HepG2 (cell line): Measurements from ENCODE around the gene GPA33. TPM values are rescaled to one million over a fixed set of nuclear protein-coding genes. Genes with fewer than 3 reads are reported as not detected.

Experiments used
- ATAC-seq: fragments of 200-7000 bp; cut with Tn5 transposase; 3 replicates; pipeline ENCODE4 v1.9.1; 2020; ENCODE audit warnings: mild to moderate bottlenecking, moderate library complexity
- Bru-seq: library from RNA; stranded (reverse); fragments of 400-500 nt; gene quantifications from one replicate; lab custom pipeline; 2021; lab: Mats Ljungman, UMichigan
- BruChase-seq, 2 experiments: library from RNA; stranded (reverse); fragments of 400-500 nt; gene quantifications; one replicate each; lab custom pipeline; 2021; lab: Mats Ljungman, UMichigan
- BruUV-seq: library from RNA; stranded (reverse); fragments of 400-500 nt; replicated peaks from 2 replicates; lab custom pipeline; 2021; lab: Mats Ljungman, UMichigan
- CTCF ChIA-PET: fragments of 300-600 bp; formaldehyde crosslinking; extraction: SDS; loops from one replicate; lab custom pipeline; 2021; ENCODE audit warnings: low total read pairs, inconsistent platforms, low intra/inter-chr PET ratio; lab: Yijun Ruan, JAX
- POLR2A ChIA-PET: fragments of 350-600 bp; sonication (Branson Sonifier 250); formaldehyde crosslinking; loops from one replicate; lab custom pipeline; 2020; ENCODE audit warnings: antibody characterized with exemption, inconsistent platforms; lab: Yijun Ruan, JAX
- DNase-seq: peaks from one replicate; pipeline ENCODE4 v3.0.0-alpha.2; 2015; ENCODE audit warnings: low spot score
- FAIRE-seq: peaks from 3 replicates; lab custom pipeline; 2011; peaks lifted over from hg19 to GRCh38; lab: Jason Lieb, UNC
- H2AFZ ChIP-seq: one replicate; pipeline ENCODE4 v1.6.1; 2011; ENCODE audit warnings: low read length, inconsistent platforms
- H3K27ac ChIP-seq: fragments of 300-600 bp; 3 replicates; pipeline ENCODE4 v1.8.0; 2011; ENCODE audit warnings: mixed run types, mild to moderate bottlenecking, mixed read lengths, low read length, inconsistent platforms; ENCODE audit not compliant: insufficient read depth; ENCODE audit errors: extremely low read length
- H3K27me3 ChIP-seq, 2 experiments: fragments of 200-600 bp in 1 of 2; 2 replicates in 1 of 2; 3 replicates in 1 of 2; pipeline versions ENCODE4 v1.6.0 to v1.8.0; 2011; ENCODE audit warnings: low read length in 2 of 2, mild to moderate bottlenecking in 2 of 2, moderate library complexity in 2 of 2, inconsistent platforms in 1 of 2; ENCODE audit not compliant: insufficient read depth in 2 of 2, control insufficient read depth in 1 of 2
- H3K36me3 ChIP-seq, 2 experiments: fragments of 200-600 bp in 1 of 2; replicated peaks in 1 of 2; 2 replicates in 1 of 2; 3 replicates in 1 of 2; pipeline versions ENCODE4 v1.5.1 to v1.8.0; 2011; ENCODE audit warnings: low read length in 2 of 2, inconsistent platforms in 1 of 2; ENCODE audit not compliant: insufficient read depth in 2 of 2, control insufficient read depth in 1 of 2
- H3K4me1 ChIP-seq: 2 replicates; pipeline ENCODE4 v1.5.1; 2012; ENCODE audit warnings: low read length, inconsistent platforms; ENCODE audit not compliant: insufficient read depth
- H3K4me2 ChIP-seq: 2 replicates; pipeline ENCODE4 v1.6.0; 2011; ENCODE audit warnings: low read depth, low read length, inconsistent platforms
- H3K4me3 ChIP-seq, 3 experiments: fragments of 200-600 bp in 1 of 3; sonication (generic), shearing (Covaris generic) in 1 of 3; replicated peaks in 1 of 3; 2 replicates each; pipeline ENCODE4 v1.5.1; 2011 to 2016; ENCODE audit warnings: low read length in 3 of 3, inconsistent platforms in 2 of 3, low read depth in 2 of 3, mild to moderate bottlenecking in 2 of 3, control low read depth in 1 of 3, mixed read lengths in 1 of 3; ENCODE audit not compliant: insufficient read depth in 1 of 3
- H3K79me2 ChIP-seq: one replicate; pipeline ENCODE4 v1.6.1; 2011; ENCODE audit warnings: low read length, inconsistent platforms; ENCODE audit not compliant: insufficient read depth
- H3K9ac ChIP-seq: 2 replicates; pipeline ENCODE4 v1.6.0; 2011; ENCODE audit warnings: mild to moderate bottlenecking, low read depth, low read length, inconsistent platforms; ENCODE audit not compliant: insufficient read depth
- H3K9me3 ChIP-seq: 2 replicates; pipeline ENCODE4 v1.5.1; 2012; ENCODE audit warnings: mild to moderate bottlenecking, low read length
- H4K20me1 ChIP-seq: 2 replicates; pipeline ENCODE4 v1.6.0; 2011; ENCODE audit warnings: inconsistent platforms, mild to moderate bottlenecking, low read length, moderate library complexity; ENCODE audit not compliant: insufficient read depth
- BRD4 ChIP-seq: sonication (generic); formaldehyde crosslinking; IDR thresholded peaks from 2 replicates; pipeline ENCODE4 v1.4.0; 2020; ENCODE audit warnings: missing genetic modification reagents
- ELF3 ChIP-seq: IDR thresholded peaks from 2 replicates; pipeline ENCODE4 v1.6.1; 2016; ENCODE audit warnings: missing genetic modification reagents, missing compliant biosample characterization
- GZF1 ChIP-seq: sonication (generic); formaldehyde crosslinking; IDR thresholded peaks from 2 replicates; pipeline ENCODE4 v1.5.1; 2020; ENCODE audit warnings: mild to moderate bottlenecking, missing genetic modification reagents
- HMGA1 ChIP-seq: sonication (generic); formaldehyde crosslinking; conservative IDR thresholded peaks from 2 replicates; pipeline ENCODE4 v1.4.0; 2020; ENCODE audit warnings: missing genetic modification reagents
- RBFOX2 ChIP-seq: fragments of 200-400 bp; formaldehyde crosslinking; IDR thresholded peaks from 2 replicates; pipeline ENCODE4 v1.6.1; 2017; ENCODE audit warnings: low read depth, mild to moderate bottlenecking, low read length
- SIN3A ChIP-seq: IDR thresholded peaks from 2 replicates; pipeline ENCODE4 v1.6.1; 2011; ENCODE audit warnings: low read depth, mild to moderate bottlenecking, control low read depth, low read length, borderline replicate concordance
- TEAD3 ChIP-seq: optimal IDR thresholded peaks from 2 replicates; pipeline ENCODE3; 2016; ENCODE audit warnings: borderline replicate concordance
- ZNF749 ChIP-seq: sonication (generic); formaldehyde crosslinking; IDR thresholded peaks from 2 replicates; pipeline ENCODE4 v1.8.0; 2022; ENCODE audit warnings: mild to moderate bottlenecking, missing genetic modification reagents, moderate library complexity, borderline replicate concordance
- WGBS: methylation state at CpG from one replicate; pipeline ENCODE4 v1.1.6; 2017; ENCODE audit warnings: low lambda C conversion rate; 5-methylcytosine and 5-hydroxymethylcytosine counted together
- in situ Hi-C: cut with HindIII; loops from 2 replicates; pipeline ENCODE4 v1.10.0; 2017; ENCODE audit warnings: low pct_unique_long_range_greater_than_20kb; ENCODE audit not compliant: extremely low pct_ligation_motif_present
- intact Hi-C: fragments of 100-400 bp; cut with micrococcal nuclease; formaldehyde crosslinking; loops from one replicate; pipeline ENCODE4 v1.10.0; 2022; ENCODE audit not compliant: unreplicated experiment
- long read RNA-seq, 2 experiments: library from RNA in 1 of 2; library from polyadenylated mRNA in 1 of 2; stranded (forward) in 1 of 2; unstranded in 1 of 2; transcript quantifications; one replicate each; pipeline ENCODE4 v2.0.0, GENCODE V29; 2019 to 2022
- polyA minus RNA-seq, 3 experiments: library from RNA; depleted of rRNA, polyadenylated mRNA; stranded (reverse); fragments of >200 nt; gene quantifications; 2 replicates each; pipeline ENCODE4 v1.2.3, GENCODE V29; 2011; ENCODE audit warnings: low replicate concordance in 1 of 3
- polyA plus RNA-seq, 8 experiments: library from polyadenylated mRNA; depleted of rRNA in 3 of 8; stranded (reverse) in 7 of 8; unstranded in 1 of 8; fragments of >200 nt; fragmentation: Illumina TruSeq in 4 of 8; extraction: Trizol in 4 of 8; gene quantifications; 2 replicates each; pipeline versions ENCODE4 v1.2.1 to v1.2.3, GENCODE V29; 2011 to 2016; ENCODE audit warnings: low read depth in 4 of 8, missing spikeins in 1 of 8, mixed read lengths in 1 of 8; ENCODE audit not compliant: insufficient read depth in 1 of 8
- total RNA-seq, 5 experiments: library from RNA; depleted of rRNA; stranded (reverse); fragments of >200 nt; fragmentation: Illumina TruSeq; extraction: Trizol; gene quantifications; 2 replicates each; pipeline ENCODE4 v1.2.3, GENCODE V29; 2016; ENCODE audit warnings: low read depth in 1 of 5
- TF ChIP-seq, protein P1 (sequence below): IDR thresholded peaks from 2 replicates; pipeline ENCODE4 v1.6.1; 2016; ENCODE audit warnings: mild to moderate bottlenecking, missing biosample characterization, missing genetic modification reagents
- TF ChIP-seq, protein P2 (sequence below): sonication (generic); formaldehyde crosslinking; IDR thresholded peaks from 2 replicates; pipeline ENCODE4 v1.4.0; 2020; ENCODE audit warnings: mild to moderate bottlenecking, missing genetic modification reagents

The GPA33 gene, protein sequence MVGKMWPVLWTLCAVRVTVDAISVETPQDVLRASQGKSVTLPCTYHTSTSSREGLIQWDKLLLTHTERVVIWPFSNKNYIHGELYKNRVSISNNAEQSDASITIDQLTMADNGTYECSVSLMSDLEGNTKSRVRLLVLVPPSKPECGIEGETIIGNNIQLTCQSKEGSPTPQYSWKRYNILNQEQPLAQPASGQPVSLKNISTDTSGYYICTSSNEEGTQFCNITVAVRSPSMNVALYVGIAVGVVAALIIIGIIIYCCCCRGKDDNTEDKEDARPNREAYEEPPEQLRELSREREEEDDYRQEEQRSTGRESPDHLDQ
- total RNA-seq (2016; rRNA removed; fragmentation: Illumina TruSeq; extraction: Trizol): not detected in 2 replicates
- total RNA-seq (2016; cell fraction: cytosol; rRNA removed; fragmentation: Illumina TruSeq; extraction: Trizol; ENCODE audit: low read depth): not detected in 2 replicates
- not detected in 2 replicates for total RNA-seq (2016; cell fraction: insoluble cytoplasmic fraction; rRNA removed; fragmentation: Illumina TruSeq; extraction: Trizol)
- total RNA-seq (2016; cell fraction: membrane; rRNA removed; fragmentation: Illumina TruSeq; extraction: Trizol): not detected in 2 replicates
- not detected in 2 replicates for total RNA-seq (2016; cell fraction: nucleus; rRNA removed; fragmentation: Illumina TruSeq; extraction: Trizol)
- not detected in 2 replicates for polyA plus RNA-seq (2011; rRNA removed)
- not detected in 2 replicates for polyA plus RNA-seq (2011; cell fraction: cytosol; rRNA removed)
- not detected in 2 replicates for polyA plus RNA-seq (2011; cell fraction: nucleus; rRNA removed)
- polyA plus RNA-seq (2012): not detected in 2 replicates
- not detected in 2 replicates for polyA plus RNA-seq (2016; cell fraction: cytosol; fragmentation: Illumina TruSeq; extraction: Trizol; ENCODE audit: low read depth)
- polyA plus RNA-seq (2016; cell fraction: insoluble cytoplasmic fraction; fragmentation: Illumina TruSeq; extraction: Trizol; ENCODE audit: low read depth): not detected in 2 replicates
- polyA plus RNA-seq (2016; cell fraction: membrane; fragmentation: Illumina TruSeq; extraction: Trizol; ENCODE audit: low read depth): not detected in 2 replicates
- not detected in 2 replicates for polyA plus RNA-seq (2016; cell fraction: nucleus; fragmentation: Illumina TruSeq; extraction: Trizol; ENCODE audit: insufficient read depth, low read depth)
- not detected in 2 replicates for polyA minus RNA-seq (2011; rRNA and poly(A)+ RNA removed; ENCODE audit: low replicate concordance)
- polyA minus RNA-seq (2011; cell fraction: cytosol; rRNA and poly(A)+ RNA removed): not detected in 2 replicates
- polyA minus RNA-seq (2011; cell fraction: nucleus; rRNA and poly(A)+ RNA removed): not detected in 2 replicates
- Bru-seq, nascent RNA: not detected
- BruChase-seq, experiment 1, labeled RNA remaining after a 6-hour chase: not detected
- not detected for BruChase-seq, experiment 2, labeled RNA remaining after a 2-hour chase
- long read RNA-seq, experiment 1: 0 reads
- long read RNA-seq, experiment 2: 0 reads

DNA sequence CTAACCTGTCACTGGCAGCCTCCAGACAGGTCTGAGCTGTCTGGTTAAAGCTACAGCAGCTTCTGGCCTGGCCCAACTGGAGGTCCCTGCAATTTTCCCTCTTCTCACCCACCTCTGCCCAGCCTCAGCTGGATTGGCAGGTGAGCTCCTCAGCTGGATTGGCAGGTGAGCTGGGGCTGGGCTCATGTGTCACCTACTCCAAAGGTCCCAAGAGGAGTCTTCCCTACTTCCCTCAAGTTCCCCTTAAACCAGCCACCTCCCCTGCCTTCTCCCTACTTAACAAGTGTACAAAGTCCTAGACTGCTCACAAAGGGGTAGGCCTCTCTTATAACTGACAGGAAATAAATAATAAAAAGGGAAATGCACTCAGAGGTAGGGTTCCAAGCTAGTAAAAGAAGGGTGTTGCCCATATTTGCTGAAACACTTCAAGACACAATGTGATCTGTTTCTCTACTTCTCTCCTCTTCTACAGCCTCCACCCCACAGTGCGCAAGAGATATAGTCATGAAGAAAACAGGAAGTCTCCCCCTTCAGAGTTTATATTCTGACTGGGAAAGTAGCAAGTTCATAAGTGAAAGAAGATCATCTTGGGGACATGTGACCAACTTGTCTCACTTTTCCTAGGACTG is at the start of gene GPA33:
TSS of gene GPA33 (minus strand) at position 64 of the 629 bp plus-strand sequence. CDS start 90 bp downstream, outside the sequence.
- intact Hi-C loops (no loop called here), in situ Hi-C loops (no loop called here)
- WGBS: 95% methylated on average over 1 of the region's 1 CpG
- FAIRE-seq (no peak), ATAC-seq (no peak), DNase-seq (no peak)
- H3K27me3 ChIP-seq: peaks cover 6 to 9% of the 10 kb centered on the region in 2 experiments; a peak in 2 of 5 replicates
- no peaks in the 10 kb centered on the region for H3K4me1 ChIP-seq
- ChIA-PET CTCF (no interaction called here), POLR2A (no interaction called here)
- no peak within 1 kb of the TSS for H3K27ac ChIP-seq
- no peak within 1 kb of the TSS for H3K9ac ChIP-seq
- no peak within 1 kb of the TSS for H3K4me3 ChIP-seq
- H3K9me3 ChIP-seq: no peaks in the 10 kb centered on the region
- no TSS peak for BruUV-seq
- H3K36me3 ChIP-seq: no peaks in the 10 kb centered on the region
- no peak within 1 kb of the TSS for H3K4me2 ChIP-seq
- H4K20me1 ChIP-seq: no peaks in the 10 kb centered on the region
- H3K79me2 ChIP-seq: no peaks in the 10 kb centered on the region
- no peak within 1 kb of the TSS for H2AFZ ChIP-seq
- TF ChIP-seq, protein P1, sequence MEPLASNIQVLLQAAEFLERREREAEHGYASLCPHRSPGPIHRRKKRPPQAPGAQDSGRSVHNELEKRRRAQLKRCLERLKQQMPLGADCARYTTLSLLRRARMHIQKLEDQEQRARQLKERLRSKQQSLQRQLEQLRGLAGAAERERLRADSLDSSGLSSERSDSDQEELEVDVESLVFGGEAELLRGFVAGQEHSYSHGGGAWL (CRISPR knock-in tag): no peak
- TF ChIP-seq ELF3 (CRISPR knock-in tag): no peak
- TF ChIP-seq, protein P2, sequence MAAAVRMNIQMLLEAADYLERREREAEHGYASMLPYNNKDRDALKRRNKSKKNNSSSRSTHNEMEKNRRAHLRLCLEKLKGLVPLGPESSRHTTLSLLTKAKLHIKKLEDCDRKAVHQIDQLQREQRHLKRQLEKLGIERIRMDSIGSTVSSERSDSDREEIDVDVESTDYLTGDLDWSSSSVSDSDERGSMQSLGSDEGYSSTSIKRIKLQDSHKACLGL: no peak
- no peak for TF ChIP-seq GZF1 (CRISPR knock-in tag)
- TF ChIP-seq TEAD3: no peak
- TF ChIP-seq BRD4 (CRISPR knock-in tag): no peak
- no peak for TF ChIP-seq HMGA1 (CRISPR knock-in tag)
- TF ChIP-seq SIN3A: no peak
- TF ChIP-seq ZNF749: no peak
- no peak for TF ChIP-seq RBFOX2
